Spleen (tissue), 11 donors: ENCODE data around the gene MTFMT. TPM values are rescaled to one million over a fixed set of nuclear protein-coding genes. Genes with fewer than 3 reads are reported as not detected.

ENCODE experiments used
- DNase-seq: peaks from one replicate; pipeline ENCODE4 v3.0.0-alpha.2; 2020
- H3K27ac ChIP-seq, 8 donors: fragments of 200-600 bp; sonication (generic) in 7 of 8; 1 replicate in 4 of 8; 2 replicates in 4 of 8; pipeline versions ENCODE4 v1.5.0 to v1.8.0; 2016 to 2021; ENCODE audit warnings: inconsistent platforms in 4 of 8, mild to moderate bottlenecking in 4 of 8, moderate library complexity in 1 of 8
- H3K27me3 ChIP-seq, 7 donors: fragments of 200-600 bp; sonication (generic) in 6 of 7; replicated peaks in 1 of 7; 1 replicate in 4 of 7; 2 replicates in 3 of 7; pipeline versions ENCODE4 v1.5.0 to v1.8.0; 2016 to 2021; ENCODE audit warnings: inconsistent platforms in 3 of 7, mild to moderate bottlenecking in 1 of 7
- H3K36me3 ChIP-seq, 6 donors: fragments of 200-600 bp; sonication (generic) in 5 of 6; 1 replicate in 4 of 6; 2 replicates in 2 of 6; pipeline versions ENCODE4 v1.5.0 to v1.8.0; 2016 to 2021; ENCODE audit warnings: inconsistent platforms in 2 of 6
- H3K4me1 ChIP-seq, 6 donors: fragments of 200-600 bp; sonication (generic) in 5 of 6; 1 replicate in 3 of 6; 2 replicates in 3 of 6; pipeline versions ENCODE4 v1.5.0 to v1.8.0; 2016 to 2021; ENCODE audit warnings: inconsistent platforms in 3 of 6
- H3K4me3 ChIP-seq, 8 donors: fragments of 200-600 bp; sonication (generic) in 7 of 8; 1 replicate in 4 of 8; 2 replicates in 4 of 8; pipeline versions ENCODE4 v1.5.0 to v1.8.0; 2016 to 2021; ENCODE audit warnings: inconsistent platforms in 4 of 8, mild to moderate bottlenecking in 4 of 8, moderate library complexity in 2 of 8
- H3K9me3 ChIP-seq, 8 donors: fragments of 200-600 bp; sonication (generic) in 7 of 8; 1 replicate in 4 of 8; 2 replicates in 4 of 8; pipeline versions ENCODE4 v1.5.0 to v1.8.0; 2016 to 2021; ENCODE audit warnings: inconsistent platforms in 4 of 8
- POLR2A ChIP-seq, 3 donors: fragments of 450-650 bp; IDR thresholded peaks; one replicate each; pipeline ENCODE4 v1.5.1; 2017; ENCODE audit warnings: antibody characterized with exemption in 3 of 3, mild to moderate bottlenecking in 1 of 3
- POLR2AphosphoS5 ChIP-seq, 3 donors: sonication (generic); formaldehyde crosslinking; IDR thresholded peaks; one replicate each; pipeline ENCODE4 v1.5.1; 2017; ENCODE audit warnings: antibody characterized with exemption in 3 of 3
- WGBS, 5 donors: extraction: QIAGEN DNeasy Blood & Tissue Kit in 3 of 5; methylation state at CpG; one replicate each; pipeline versions ENCODE4 v1.1.5 to v1.1.7; 2013 to 2018; 5-methylcytosine and 5-hydroxymethylcytosine counted together
- intact Hi-C: fragments of 100-400 bp; cut with DNase I; formaldehyde crosslinking; loops from one replicate; pipeline ENCODE4 v1.15.0; 2023; ENCODE audit warnings: low total_unique reads
- polyA plus RNA-seq, 3 donors: library from polyadenylated mRNA; stranded (reverse); fragments of 200-250 nt; gene quantifications; one replicate each; pipeline ENCODE4 v1.2.1, GENCODE V29; 2013
- total RNA-seq, 7 donors: library from RNA; depleted of rRNA in 3 of 7; stranded (reverse); fragments of >200 nt in 3 of 7; fragmentation: NEBNext Ultra II Directional in 4 of 7; extraction: Animal tissue kit (Norgen Biotek cat#: 25700) in 4 of 7; gene quantifications; one replicate each; pipeline versions ENCODE4 v1.1.0 to v1.2.1, GENCODE V29; 2016 to 2021
- TF ChIP-seq, protein P1 (sequence below), 11 experiments: fragments of 200-600 bp in 7 of 11; fragments of 450-650 bp in 4 of 11; sonication (generic) in 4 of 11; IDR thresholded peaks in 8 of 11; conservative IDR thresholded peaks in 3 of 11; 1 replicate in 7 of 11; 2 replicates in 4 of 11; pipeline versions ENCODE4 v1.4.0 to v1.8.0; 2016 to 2021; ENCODE audit warnings: antibody characterized with exemption in 11 of 11, inconsistent platforms in 4 of 11, mild to moderate bottlenecking in 1 of 11
- donor health status: healthy with polysubstance abuse.
- donor health status: DM: no; HTN: no; CAD: no; lungs with moderate emphysema.
- donor health status: DM: no; HTN: no; CAD: no.
- donor health status: Bipolar disorder and iron deficiency.
- donor health status: healthy.
- donor health status: DM: no; HTN: no; CAD: no.
- donor health status: DM: yes; HTN: yes; CAD: no.

Gene MTFMT
- total and polyA plus RNA-seq, 10 donors: 3.7 to 27.5 (median 12.4) TPM

DNA sequence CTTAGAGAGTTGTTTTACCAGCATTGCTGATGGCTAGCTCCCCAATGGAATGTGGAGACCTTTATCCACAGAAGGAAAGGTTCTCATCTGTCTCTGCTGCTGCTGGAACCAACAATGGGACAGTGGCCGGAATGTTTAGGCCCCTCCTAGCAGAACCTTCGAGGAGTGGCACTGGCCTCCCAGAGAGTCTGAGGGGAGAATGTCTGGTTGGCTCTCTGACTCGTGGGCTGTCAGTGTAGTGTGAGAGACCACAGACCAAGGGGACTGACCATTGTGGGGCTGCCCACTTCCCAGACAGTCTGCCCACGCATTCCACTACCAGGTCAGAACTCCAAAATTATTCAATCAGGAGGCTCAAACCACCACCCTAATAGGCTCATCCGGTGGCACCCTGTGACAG is 33.3 kb upstream of the MTFMT start:
- no peak overlapping the region for H3K4me3 ChIP-seq
- peak; percentile 43 for DNase-seq
- no peaks in the 10 kb centered on the region for H3K9me3 ChIP-seq
- peak overlapping the region in 1 of 8 donors; percentile 28 for H3K27ac ChIP-seq
- H3K27me3 ChIP-seq: peaks cover 0 to 34% (median 17%) of the 10 kb centered on the region in 7 donors
- H3K36me3 ChIP-seq: peaks cover 0 to 8% (median 0%) of the 10 kb centered on the region in 6 donors
- H3K4me1 ChIP-seq: peaks cover 0 to 24% (median 2%) of the 10 kb centered on the region in 6 donors
- TF ChIP-seq, protein P1, sequence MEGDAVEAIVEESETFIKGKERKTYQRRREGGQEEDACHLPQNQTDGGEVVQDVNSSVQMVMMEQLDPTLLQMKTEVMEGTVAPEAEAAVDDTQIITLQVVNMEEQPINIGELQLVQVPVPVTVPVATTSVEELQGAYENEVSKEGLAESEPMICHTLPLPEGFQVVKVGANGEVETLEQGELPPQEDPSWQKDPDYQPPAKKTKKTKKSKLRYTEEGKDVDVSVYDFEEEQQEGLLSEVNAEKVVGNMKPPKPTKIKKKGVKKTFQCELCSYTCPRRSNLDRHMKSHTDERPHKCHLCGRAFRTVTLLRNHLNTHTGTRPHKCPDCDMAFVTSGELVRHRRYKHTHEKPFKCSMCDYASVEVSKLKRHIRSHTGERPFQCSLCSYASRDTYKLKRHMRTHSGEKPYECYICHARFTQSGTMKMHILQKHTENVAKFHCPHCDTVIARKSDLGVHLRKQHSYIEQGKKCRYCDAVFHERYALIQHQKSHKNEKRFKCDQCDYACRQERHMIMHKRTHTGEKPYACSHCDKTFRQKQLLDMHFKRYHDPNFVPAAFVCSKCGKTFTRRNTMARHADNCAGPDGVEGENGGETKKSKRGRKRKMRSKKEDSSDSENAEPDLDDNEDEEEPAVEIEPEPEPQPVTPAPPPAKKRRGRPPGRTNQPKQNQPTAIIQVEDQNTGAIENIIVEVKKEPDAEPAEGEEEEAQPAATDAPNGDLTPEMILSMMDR (IDR thresholded peaks at IDR 0.05 in 8 of 11, conservative IDR thresholded peaks at IDR 0.05 in 3 of 11): no peak
- TF ChIP-seq POLR2A (IDR thresholded peaks at IDR 0.05) (no peak), POLR2AphosphoS5 (IDR thresholded peaks at IDR 0.05) (no peak)
- intact Hi-C loops: no loop called here
- 67 to 86% (median 71%) methylated on average over 5 of the region's 5 CpGs for WGBS, 5 donors

DNA sequence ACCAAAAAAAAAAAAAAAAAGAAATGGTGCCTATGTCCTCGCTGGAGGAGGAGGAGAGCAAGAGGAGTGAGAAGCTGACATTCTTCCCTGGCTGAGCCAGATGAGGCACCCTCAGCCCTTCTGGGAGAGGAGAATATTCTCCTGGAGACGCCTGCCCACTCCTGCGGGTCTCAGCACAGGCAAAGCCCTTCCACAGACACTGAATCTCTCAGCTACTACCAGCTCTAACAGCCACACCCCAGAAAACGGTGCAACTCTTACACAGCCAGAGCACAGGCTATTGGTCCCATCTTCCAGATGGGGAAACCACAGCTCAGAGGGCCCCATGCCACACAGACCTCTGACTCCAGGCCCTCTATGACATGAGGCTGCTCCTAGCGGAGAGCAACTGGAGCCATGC is 32.6 kb upstream of the MTFMT start:
- H3K9me3 ChIP-seq: no peaks in the 10 kb centered on the region
- peak overlapping the region in 1 of 8 donors; percentile 28 for H3K27ac ChIP-seq
- TF ChIP-seq POLR2A (IDR thresholded peaks at IDR 0.05): no peak
- TF ChIP-seq, protein P1 (IDR thresholded peaks at IDR 0.05 in 8 of 11, conservative IDR thresholded peaks at IDR 0.05 in 3 of 11): no peak
- no peak for TF ChIP-seq POLR2AphosphoS5 (IDR thresholded peaks at IDR 0.05)
- peak; percentile 23 for DNase-seq
- H3K4me3 ChIP-seq: no peak overlapping the region
- H3K27me3 ChIP-seq: peaks cover 0 to 28% (median 10%) of the 10 kb centered on the region in 7 donors
- 81 to 86% (median 85%) methylated on average over 5 of the region's 5 CpGs for WGBS, 5 donors
- H3K36me3 ChIP-seq: peaks cover 0 to 8% (median 0%) of the 10 kb centered on the region in 6 donors
- peaks cover 0 to 17% (median 0%) of the 10 kb centered on the region in 6 donors for H3K4me1 ChIP-seq
- intact Hi-C loops: no loop called here

DNA sequence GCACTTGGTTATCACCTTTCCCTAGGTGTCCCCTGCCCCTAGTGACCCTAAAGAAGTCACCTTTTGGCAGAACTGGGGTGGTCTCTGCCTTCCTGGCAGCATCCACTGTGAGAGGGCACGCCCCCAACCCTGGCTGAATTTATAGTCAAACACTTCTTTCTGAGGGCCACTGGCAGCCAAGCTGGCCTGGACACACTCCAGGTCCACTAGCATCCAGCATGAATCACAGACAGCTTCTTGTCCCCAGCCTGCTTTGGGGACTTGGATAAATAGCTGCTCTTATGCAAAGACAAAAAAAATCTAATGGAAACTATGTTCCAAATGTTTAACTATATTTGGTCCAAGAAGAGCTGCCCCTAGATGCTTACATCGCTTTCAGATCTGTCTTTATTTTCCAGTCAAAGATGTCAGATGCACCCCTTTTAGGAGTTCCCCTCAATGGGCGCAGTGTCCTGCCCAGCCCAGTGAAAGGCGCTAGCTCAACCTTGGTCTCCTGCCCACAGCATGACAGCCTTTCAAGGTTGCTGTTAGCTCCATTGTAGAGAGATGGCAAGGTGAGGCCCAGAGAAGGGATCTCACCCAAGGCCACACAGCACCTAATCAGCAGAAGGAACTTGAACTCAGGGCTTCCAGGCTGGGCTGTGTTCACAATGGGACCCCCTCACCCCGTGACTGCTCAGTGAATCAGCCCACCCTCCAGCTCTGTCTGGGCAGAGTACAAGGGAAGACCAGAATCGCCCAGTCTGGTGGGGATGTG is 31.4 kb upstream of the MTFMT start:
- Histone ChIP-seq H3K36me3 (peaks cover 0 to 12% (median 0%) of the 10 kb centered on the region in 6 donors), H3K27ac (peak overlapping the region in 4 of 8 donors; percentile 34 to 58 (median 50)), H3K9me3 (no peaks in the 10 kb centered on the region), H3K4me1 (peaks cover 0 to 16% (median 0%) of the 10 kb centered on the region in 6 donors), H3K4me3 (no peak overlapping the region), H3K27me3 (peaks cover 0 to 15% (median 3%) of the 10 kb centered on the region in 7 donors)
- peak in 1 of 3 donors; percentile 24 for TF ChIP-seq POLR2AphosphoS5 (IDR thresholded peaks at IDR 0.05)
- TF ChIP-seq, protein P1 (IDR thresholded peaks at IDR 0.05 in 8 of 11, conservative IDR thresholded peaks at IDR 0.05 in 3 of 11): no peak
- WGBS, 5 donors: 68 to 97% (median 87%) methylated on average over 5 to 6 of the region's 6 CpGs
- peak; percentile 44 for DNase-seq
- intact Hi-C loops: no loop called here

DNA sequence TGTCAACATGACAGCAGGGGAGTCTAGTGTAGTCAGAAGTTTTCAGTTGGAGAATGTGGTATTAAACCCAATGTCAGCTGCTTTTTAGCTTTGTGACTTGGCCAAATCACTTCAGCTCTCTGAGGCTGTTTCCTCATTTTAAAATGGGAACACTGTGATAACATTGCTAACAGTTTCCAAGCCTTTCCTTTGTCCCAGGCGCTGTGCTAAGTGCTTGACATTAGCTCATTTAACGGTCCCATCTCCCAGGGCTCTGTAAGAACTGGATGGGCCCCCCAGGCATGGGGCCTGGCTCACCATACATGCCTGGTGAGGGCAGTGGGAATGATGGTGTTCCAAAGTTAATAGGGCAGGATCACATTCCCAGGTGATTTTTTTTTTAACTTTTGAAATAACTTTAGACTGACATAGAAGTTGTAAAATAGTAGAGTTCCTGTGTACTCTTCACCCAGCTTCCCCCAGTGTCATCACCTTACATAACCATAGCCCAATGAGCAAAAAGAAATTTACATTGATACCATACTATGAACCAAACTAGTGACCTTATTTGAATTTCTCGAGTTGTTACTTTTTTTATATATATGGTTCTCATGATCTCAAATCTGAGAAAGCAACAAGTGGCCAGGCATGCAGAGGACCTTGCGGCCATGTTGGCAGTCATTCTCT is 30.6 kb upstream of the MTFMT start:
- Histone ChIP-seq H3K4me1 (peaks cover 0 to 16% (median 0%) of the 10 kb centered on the region in 6 donors), H3K27ac (peak overlapping the region in 4 of 8 donors; percentile 4 to 54 (median 38)), H3K4me3 (no peak overlapping the region), H3K27me3 (peaks cover 0 to 8% (median 3%) of the 10 kb centered on the region in 7 donors), H3K36me3 (peaks cover 0 to 12% (median 0%) of the 10 kb centered on the region in 6 donors), H3K9me3 (no peaks in the 10 kb centered on the region)
- 74 to 80% (median 77%) methylated on average over 4 of the region's 4 CpGs for WGBS, 5 donors
- TF ChIP-seq POLR2A (IDR thresholded peaks at IDR 0.05) (no peak), POLR2AphosphoS5 (IDR thresholded peaks at IDR 0.05) (no peak)
- TF ChIP-seq, protein P1 (IDR thresholded peaks at IDR 0.05 in 8 of 11, conservative IDR thresholded peaks at IDR 0.05 in 3 of 11): no peak
- intact Hi-C loops: loop anchor here (10.0 kb wide), 1 partner anchor 215 kb away; no protein-coding TSS in a partner anchor
- DNase-seq: no peak
